H1 (cell line): Measurements from ENCODE around the gene ODAPH. TPM values are rescaled to one million over a fixed set of nuclear protein-coding genes. Genes with fewer than 3 reads are reported as not detected.

ENCODE experiments used
- CTCF ChIA-PET: fragments of 300-600 bp; sonication (Branson Sonifier 250); formaldehyde crosslinking; loops from one replicate; lab custom pipeline; 2021; ENCODE audit not compliant: partially characterized antibody; lab: Charles Lee
- POLR2A ChIA-PET: fragments of 300-600 bp; sonication (Branson Sonifier 250); formaldehyde crosslinking; loops from one replicate; lab custom pipeline; 2021; ENCODE audit warnings: inconsistent platforms; ENCODE audit not compliant: partially characterized antibody; lab: Charles Lee
- DNase-seq, 2 experiments: peaks; one replicate each; pipeline versions ENCODE4 v3.0.0 to v3.0.0-alpha.2; 2010 to 2022; ENCODE audit warnings: low spot score in 2 of 2, low read depth in 1 of 2, mixed read lengths in 1 of 2
- FAIRE-seq: peaks from 2 replicates; lab custom pipeline; 2011; peaks lifted over from hg19 to GRCh38; lab: Jason Lieb, UNC
- H2AFZ ChIP-seq: 2 replicates; pipeline ENCODE4 v1.8.1; 2012; ENCODE audit warnings: low read length, inconsistent platforms
- H2AK5ac ChIP-seq: 2 replicates; pipeline ENCODE4 v1.6.1; 2013; ENCODE audit warnings: low read depth, low read length
- H2BK120ac ChIP-seq: replicated peaks from 2 replicates; pipeline ENCODE3; 2013; ENCODE audit warnings: low read depth, low read length, inconsistent platforms
- H2BK12ac ChIP-seq: 2 replicates; pipeline ENCODE4 v1.6.1; 2013; ENCODE audit warnings: low read depth, low read length
- H2BK15ac ChIP-seq: 2 replicates; pipeline ENCODE4 v1.6.1; 2013; ENCODE audit warnings: low read length
- H2BK20ac ChIP-seq: 2 replicates; pipeline ENCODE4 v1.6.1; 2013; ENCODE audit warnings: low read length
- H2BK5ac ChIP-seq: 2 replicates; pipeline ENCODE4 v1.6.1; 2013; ENCODE audit warnings: low read depth, low read length
- H3K14ac ChIP-seq: 2 replicates; pipeline ENCODE4 v1.6.1; 2013; ENCODE audit warnings: inconsistent platforms; ENCODE audit not compliant: insufficient read length
- H3K18ac ChIP-seq: 2 replicates; pipeline ENCODE4 v1.6.1; 2013; ENCODE audit warnings: low read length; ENCODE audit errors: extremely low read depth
- H3K23ac ChIP-seq: 2 replicates; pipeline ENCODE4 v1.6.1; 2013; ENCODE audit warnings: inconsistent platforms; ENCODE audit not compliant: insufficient read length
- H3K23me2 ChIP-seq: 2 replicates; pipeline ENCODE4 v1.6.1; 2013; ENCODE audit warnings: low read depth, low read length
- H3K27ac ChIP-seq: 2 replicates; pipeline ENCODE4 v1.6.1; 2011; ENCODE audit warnings: low read depth, low read length, inconsistent platforms
- H3K27me3 ChIP-seq, 4 experiments: replicated peaks in 1 of 4; 1 replicate in 1 of 4; 2 replicates in 3 of 4; pipeline versions ENCODE4 v1.6.1 to v1.8.1; 2011 to 2013; ENCODE audit warnings: low read length in 3 of 4, mild to moderate bottlenecking in 3 of 4, inconsistent platforms in 2 of 4, mixed read lengths in 2 of 4, moderate library complexity in 1 of 4; ENCODE audit not compliant: control insufficient read depth in 3 of 4, insufficient read depth in 3 of 4; ENCODE audit errors: extremely low read depth in 1 of 4
- H3K36me3 ChIP-seq, 4 experiments: 2 replicates each; pipeline versions ENCODE4 v1.6.1 to v1.8.1; 2011 to 2013; ENCODE audit warnings: mild to moderate bottlenecking in 4 of 4, low read length in 3 of 4, moderate library complexity in 2 of 4, control low read depth in 1 of 4, inconsistent platforms in 1 of 4; ENCODE audit not compliant: insufficient read depth in 4 of 4, control insufficient read depth in 2 of 4
- H3K4ac ChIP-seq: replicated peaks from 2 replicates; pipeline ENCODE3; 2013; ENCODE audit warnings: low read length, low read depth, mixed read lengths, inconsistent platforms; ENCODE audit not compliant: insufficient read length
- H3K4me1 ChIP-seq, 4 experiments: replicated peaks in 1 of 4; 1 replicate in 1 of 4; 2 replicates in 3 of 4; pipeline versions ENCODE4 v1.6.1 to v1.8.1; 2011 to 2013; ENCODE audit warnings: low read length in 3 of 4, inconsistent platforms in 2 of 4, mixed read lengths in 1 of 4; ENCODE audit not compliant: insufficient read depth in 4 of 4, control insufficient read depth in 3 of 4
- H3K4me2 ChIP-seq, 2 experiments: 2 replicates each; pipeline versions ENCODE4 v1.6.1 to v1.8.1; 2011 to 2013; ENCODE audit warnings: low read depth in 2 of 2, low read length in 2 of 2, control low read depth in 1 of 2, inconsistent platforms in 1 of 2, mild to moderate bottlenecking in 1 of 2; ENCODE audit not compliant: insufficient read depth in 1 of 2
- H3K4me3 ChIP-seq, 4 experiments: fragments of 200-600, 300-600 bp in 1 of 4; sonication (generic), shearing (Covaris generic), sonication (Bioruptor Twin) in 1 of 4; 2 replicates each; pipeline versions ENCODE4 v1.5.1 to v1.8.1; 2011 to 2016; ENCODE audit warnings: low read length in 4 of 4, low read depth in 3 of 4, control low read depth in 2 of 4, inconsistent platforms in 2 of 4, mild to moderate bottlenecking in 2 of 4, mixed read lengths in 1 of 4, moderate library complexity in 1 of 4; ENCODE audit not compliant: insufficient read depth in 2 of 4; ENCODE audit errors: extremely low read depth in 1 of 4
- H3K56ac ChIP-seq: replicated peaks from 2 replicates; pipeline ENCODE3; 2013; ENCODE audit warnings: low read depth, mild to moderate bottlenecking, mixed read lengths, low read length, inconsistent platforms; ENCODE audit not compliant: insufficient read length
- H3K79me1 ChIP-seq: 2 replicates; pipeline ENCODE4 v1.6.1; 2013; ENCODE audit warnings: low read depth, low read length, control low read depth
- H3K79me2 ChIP-seq, 2 experiments: 2 replicates each; pipeline versions ENCODE4 v1.6.1 to v1.8.1; 2012 to 2013; ENCODE audit warnings: low read length in 2 of 2, mild to moderate bottlenecking in 2 of 2, inconsistent platforms in 1 of 2; ENCODE audit not compliant: insufficient read depth in 2 of 2, control insufficient read depth in 1 of 2
- H3K9ac ChIP-seq, 4 experiments: replicated peaks in 1 of 4; 1 replicate in 1 of 4; 2 replicates in 3 of 4; pipeline versions ENCODE4 v1.6.1 to v1.8.1; 2011 to 2013; ENCODE audit warnings: low read depth in 3 of 4, low read length in 3 of 4, control low read depth in 2 of 4, mild to moderate bottlenecking in 2 of 4, moderate library complexity in 2 of 4, inconsistent platforms in 1 of 4; ENCODE audit errors: extremely low read depth in 1 of 4
- H3K9me3 ChIP-seq, 2 experiments: 2 replicates each; pipeline versions ENCODE4 v1.6.1 to v1.8.1; 2012 to 2013; ENCODE audit warnings: mild to moderate bottlenecking in 2 of 2, moderate library complexity in 2 of 2, control low read depth in 1 of 2, inconsistent platforms in 1 of 2, low read depth in 1 of 2, low read length in 1 of 2, mixed read lengths in 1 of 2; ENCODE audit not compliant: insufficient read depth in 2 of 2
- H4K20me1 ChIP-seq, 2 experiments: replicated peaks in 1 of 2; 2 replicates each; pipeline versions ENCODE3 to v1.8.1; 2011 to 2013; ENCODE audit warnings: inconsistent platforms in 2 of 2, low read length in 2 of 2, mild to moderate bottlenecking in 1 of 2; ENCODE audit not compliant: insufficient read depth in 2 of 2, control insufficient read depth in 1 of 2
- H4K5ac ChIP-seq: 2 replicates; pipeline ENCODE4 v1.6.1; 2013; ENCODE audit warnings: low read length, low read depth, mixed read lengths, inconsistent platforms; ENCODE audit not compliant: insufficient read length
- H4K8ac ChIP-seq: 2 replicates; pipeline ENCODE4 v1.8.0; 2013; ENCODE audit warnings: mild to moderate bottlenecking, moderate library complexity, low read length, inconsistent platforms; ENCODE audit not compliant: insufficient read depth; ENCODE audit errors: extremely low read depth
- H4K91ac ChIP-seq: replicated peaks from 2 replicates; pipeline ENCODE3; 2013; ENCODE audit warnings: low read length, mixed read lengths, inconsistent platforms; ENCODE audit not compliant: insufficient read length
- EZH2 ChIP-seq: fragments of 200-600 bp; sonication (generic); IDR thresholded peaks from 2 replicates; pipeline ENCODE4 v1.7.1; 2012; ENCODE audit warnings: low read depth, mild to moderate bottlenecking, moderate library complexity, low read length, inconsistent platforms; ENCODE audit not compliant: severe bottlenecking
- GTF2F1 ChIP-seq: IDR thresholded peaks from 2 replicates; pipeline ENCODE4 v1.6.1; 2012; ENCODE audit warnings: low read depth, low read length, improper control_type of control experiment, borderline replicate concordance
- MAFK ChIP-seq: IDR thresholded peaks from 2 replicates; pipeline ENCODE4 v1.6.1; 2012; ENCODE audit warnings: low read depth, mild to moderate bottlenecking, improper control_type of control experiment, low read length
- POLR2A ChIP-seq, 2 experiments: IDR thresholded peaks; 1 replicate in 1 of 2; 2 replicates in 1 of 2; pipeline ENCODE4 v1.6.1; 2011; ENCODE audit warnings: low read depth in 2 of 2, low read length in 2 of 2, mild to moderate bottlenecking in 2 of 2; ENCODE audit errors: control extremely low read depth in 1 of 2
- RFX5 ChIP-seq: IDR thresholded peaks from 2 replicates; pipeline ENCODE4 v1.6.1; 2011; ENCODE audit warnings: low read depth, low read length, improper control_type of control experiment, borderline replicate concordance
- SIN3A ChIP-seq, 2 experiments: IDR thresholded peaks in 1 of 2; conservative IDR thresholded peaks in 1 of 2; 2 replicates each; pipeline ENCODE4 v1.6.1; 2011 to 2012; ENCODE audit warnings: low read length in 2 of 2, improper control_type of control experiment in 1 of 2, low read depth in 1 of 2, mild to moderate bottlenecking in 1 of 2
- SIRT6 ChIP-seq: IDR thresholded peaks from one replicate; pipeline ENCODE4 v1.7.1; 2012; ENCODE audit warnings: low read length, inconsistent platforms
- SP1 ChIP-seq: IDR thresholded peaks from 2 replicates; pipeline ENCODE4 v1.6.1; 2011; ENCODE audit warnings: low read depth, low read length
- SP4 ChIP-seq: IDR thresholded peaks from 2 replicates; pipeline ENCODE4 v1.6.1; 2012; ENCODE audit warnings: low read length, inconsistent platforms
- WGBS, 2 experiments: shearing (Covaris generic) in 1 of 2; methylation state at CpG; one replicate each; pipeline versions ENCODE4 v1.1.6 to v1.1.7; 2013 to 2015; ENCODE audit warnings: low lambda C conversion rate in 2 of 2, mixed read lengths in 2 of 2, inconsistent platforms in 1 of 2, low coverage in 1 of 2, missing lambda C conversion rate in 1 of 2; ENCODE audit not compliant: insufficient replicate concordance in 2 of 2, insufficient coverage in 1 of 2, insufficient read length in 1 of 2; ENCODE audit errors: extremely low coverage in 1 of 2, missing lambda C conversion rate in 1 of 2; 5-methylcytosine and 5-hydroxymethylcytosine counted together
- polyA plus RNA-seq, 7 experiments: library from polyadenylated mRNA; depleted of rRNA in 3 of 7; stranded (reverse) in 5 of 7; unstranded in 2 of 7; fragments of >200 nt in 5 of 7; fragments of 200-250 nt in 2 of 7; gene quantifications; 1 replicate in 5 of 7; 2 replicates in 1 of 7; 4 replicates in 1 of 7; pipeline versions ENCODE4 v1.2.1 to v1.2.3, GENCODE V29; 2011 to 2013; ENCODE audit warnings: missing spikeins in 2 of 7, mixed read lengths in 2 of 7
- total RNA-seq: library from RNA; stranded (reverse); fragmentation: NEBNext Ultra II Directional; extraction: Animal tissue kit (Norgen Biotek cat#: 25700); gene quantifications from 2 replicates; pipeline ENCODE4 v1.2.1, GENCODE V29; 2021
- TF ChIP-seq, protein P1 (sequence below): IDR thresholded peaks from 2 replicates; pipeline ENCODE4 v1.6.1; 2012; ENCODE audit warnings: inconsistent platforms

ODAPH gene
- total and polyA plus RNA-seq, 2 of the 8 experiments (the other 6 are each of a cell fraction or from before 2014, with no cell fraction given) = not detected

DNA sequence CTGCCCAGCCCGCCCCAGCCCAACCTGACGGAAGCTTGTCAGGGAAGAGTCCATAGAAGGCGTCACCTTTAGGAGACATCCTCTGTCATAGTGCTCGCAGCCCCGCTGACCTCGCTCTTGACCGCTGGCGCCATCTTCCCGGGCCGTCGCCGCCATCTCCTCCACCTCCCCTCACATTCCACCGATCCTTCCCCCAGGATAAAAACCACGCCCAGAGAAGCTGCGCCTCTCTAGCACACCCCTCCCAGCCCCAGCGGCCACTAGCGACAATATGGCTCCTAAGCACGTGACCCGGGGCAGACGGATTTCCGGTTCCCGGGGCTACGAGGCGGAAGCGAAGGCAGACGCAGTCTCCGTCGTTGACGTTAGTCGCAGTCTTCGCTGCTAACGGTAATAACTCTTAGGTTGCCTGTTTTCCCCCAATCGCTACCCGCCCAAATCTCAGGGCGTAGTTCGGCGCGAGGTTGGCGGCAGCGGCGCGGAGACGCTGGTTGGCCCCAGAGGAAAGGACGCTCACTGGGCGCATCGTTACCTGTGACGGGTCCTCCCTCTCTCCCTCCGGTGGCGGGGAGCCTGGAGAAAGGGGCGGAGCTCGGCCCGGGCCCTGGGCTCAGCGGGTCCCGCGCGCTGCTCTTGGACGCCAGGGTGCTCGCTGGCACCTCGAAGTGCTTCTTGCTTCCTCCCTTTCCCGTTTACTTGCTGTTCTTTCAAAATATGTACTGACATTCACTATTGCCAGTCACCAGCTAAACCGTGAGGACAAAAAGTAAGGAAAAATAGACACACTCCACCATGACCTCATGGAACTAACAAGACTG is 41.5 kb upstream of the ODAPH start, which contains the start of the genes RCHY1 and THAP6:
TSS of gene RCHY1 (minus strand) at position 273 of the 818 bp plus-strand sequence. CDS start at position 156, 117 bp downstream.
TSS of gene THAP6 (plus strand) at position 343 of the 818 bp plus-strand sequence. CDS start 980 bp downstream, outside the sequence.
- ChIA-PET CTCF (interaction anchor here (1.5 kb wide), 1 partner anchor 41 kb away, joined by 3 read pairs; no protein-coding TSS in a partner anchor), POLR2A (interaction anchor here (0.6 to 1.9 kb wide), 13 partner anchors 9 to 580 kb away, joined by 3 to 11 read pairs (median 4); no protein-coding TSS in a partner anchor)
- Histone ChIP-seq H2BK15ac (no peak within 1 kb of the TSS), H4K5ac (peak within 1 kb of the TSS; percentile 88), H2BK120ac (peak within 1 kb of the TSS; percentile 52), H3K4ac (peak within 1 kb of the TSS; percentile 63), H3K4me2 (peak within 1 kb of the TSS; percentile 89 to 92), H2AFZ (peak within 1 kb of the TSS; percentile 94), H3K23ac (no peak within 1 kb of the TSS), H3K79me2 (peaks cover 0 to 42% of the 10 kb centered on the region in 2 experiments; a peak in 3 of 4 replicates), H3K18ac (peak within 1 kb of the TSS; percentile 100), H3K14ac (no peak within 1 kb of the TSS), H3K4me1 (peaks cover 0 to 15% (median 7%) of the 10 kb centered on the region in 4 experiments; a peak in 4 of 7 replicates), H2BK12ac (peak within 1 kb of the TSS; percentile 61; the same call in 1 of the 2 replicates), H3K4me3 (peak within 1 kb of the TSS; percentile 70 to 93 (median 80)), H2BK5ac (peak within 1 kb of the TSS; percentile 95), H3K36me3 (peaks cover 0 to 21% (median 9%) of the 10 kb centered on the region in 4 experiments; a peak in 7 of 8 replicates), H3K23me2 (peaks cover 7% of the 10 kb centered on the region), H4K8ac (peak within 1 kb of the TSS; percentile 90), H3K9me3 (no peaks in the 10 kb centered on the region), H3K79me1 (no peaks in the 10 kb centered on the region), H3K56ac (peak within 1 kb of the TSS; percentile 70), H3K9ac (peak within 1 kb of the TSS; percentile 70 to 94 (median 87)), H2BK20ac (no peak within 1 kb of the TSS), H3K27me3 (no peaks in the 10 kb centered on the region), H4K20me1 (no peaks in the 10 kb centered on the region), H4K91ac (peak within 1 kb of the TSS; percentile 83), H2AK5ac (no peak within 1 kb of the TSS), H3K27ac (peak within 1 kb of the TSS; percentile 87)
- FAIRE-seq (peak; percentile 81), DNase-seq (peak; percentile 86 to 93)
- WGBS, 2 experiments = 1% methylated on average over 56 of the region's 61 CpGs; no CpG with 5 or more reads in 1 of the 2 experiments
- TF ChIP-seq SIRT6 (no peak), SP4 (0 out of 2 replicates have a peak, but pooled peaks have one; percentile 48), SP1 (no peak), MAFK (no peak), RFX5 (no peak), POLR2A (IDR thresholded peaks at IDR 0.05; ENCODE audit: control extremely low read depth in 1 of 2, low read depth in 2 of 2, low read length in 2 of 2) (peak; percentile 81 to 96), SIN3A (conservative IDR thresholded peaks at IDR 0.05 in 1 of 2, IDR thresholded peaks at IDR 0.05 in 1 of 2; ENCODE audit: low read depth in 1 of 2, low read length in 2 of 2) (peak in 1 of 2 experiments; percentile 76; a peak in 2 of 4 replicates), EZH2 (no peak), GTF2F1 (peak; percentile 83; the same call in 1 of the 2 replicates)
- TF ChIP-seq, protein P1, sequence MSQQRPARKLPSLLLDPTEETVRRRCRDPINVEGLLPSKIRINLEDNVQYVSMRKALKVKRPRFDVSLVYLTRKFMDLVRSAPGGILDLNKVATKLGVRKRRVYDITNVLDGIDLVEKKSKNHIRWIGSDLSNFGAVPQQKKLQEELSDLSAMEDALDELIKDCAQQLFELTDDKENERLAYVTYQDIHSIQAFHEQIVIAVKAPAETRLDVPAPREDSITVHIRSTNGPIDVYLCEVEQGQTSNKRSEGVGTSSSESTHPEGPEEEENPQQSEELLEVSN = no peak; the same call in 1 of the 2 replicates
